ENCODE results near the gene NPIPA1.
"Not testable (repeated sequence)": the region's sequence is repeated elsewhere in the genome, so short reads cannot be mapped to it uniquely, and the experiment has no call there.

DNA sequence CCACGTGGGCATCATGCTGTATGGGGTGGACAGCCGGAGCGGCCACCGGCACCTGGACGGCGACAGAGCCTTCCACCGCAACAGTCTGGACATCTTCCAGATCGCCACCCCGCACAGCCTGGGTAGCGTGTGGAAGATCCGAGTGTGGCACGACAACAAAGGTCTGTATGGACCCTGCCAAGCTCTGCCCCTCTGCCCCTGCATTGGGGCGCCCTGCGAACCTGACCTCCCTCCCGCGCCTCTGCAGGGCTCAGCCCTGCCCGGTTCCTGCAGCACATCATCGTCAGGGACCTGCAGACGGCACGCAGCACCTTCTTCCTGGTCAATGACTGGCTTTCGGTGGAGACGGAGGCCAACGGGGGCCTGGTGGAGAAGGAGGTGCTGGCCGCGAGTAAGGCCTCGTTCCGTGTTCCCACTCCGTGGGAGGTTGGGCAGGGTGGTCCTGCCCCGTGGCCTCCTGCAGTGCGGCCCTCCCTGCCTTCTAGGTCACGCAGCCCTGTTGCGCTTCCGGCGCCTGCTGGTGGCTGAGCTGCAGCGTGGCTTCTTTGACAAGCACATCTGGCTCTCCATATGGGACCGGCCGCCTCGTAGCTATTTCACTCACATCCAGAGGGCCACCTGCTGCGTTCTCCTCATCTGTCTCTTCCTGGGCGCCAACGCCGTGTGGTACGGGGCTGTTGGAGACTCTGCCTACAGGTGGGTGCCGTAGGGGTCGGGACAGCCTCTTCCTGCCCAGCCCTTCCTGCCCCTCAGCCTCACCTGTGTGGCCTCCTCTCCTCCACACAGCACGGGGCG, 4.5 kb upstream of the NPIPA1 start:
- TF ChIP-seq, protein P1, sequence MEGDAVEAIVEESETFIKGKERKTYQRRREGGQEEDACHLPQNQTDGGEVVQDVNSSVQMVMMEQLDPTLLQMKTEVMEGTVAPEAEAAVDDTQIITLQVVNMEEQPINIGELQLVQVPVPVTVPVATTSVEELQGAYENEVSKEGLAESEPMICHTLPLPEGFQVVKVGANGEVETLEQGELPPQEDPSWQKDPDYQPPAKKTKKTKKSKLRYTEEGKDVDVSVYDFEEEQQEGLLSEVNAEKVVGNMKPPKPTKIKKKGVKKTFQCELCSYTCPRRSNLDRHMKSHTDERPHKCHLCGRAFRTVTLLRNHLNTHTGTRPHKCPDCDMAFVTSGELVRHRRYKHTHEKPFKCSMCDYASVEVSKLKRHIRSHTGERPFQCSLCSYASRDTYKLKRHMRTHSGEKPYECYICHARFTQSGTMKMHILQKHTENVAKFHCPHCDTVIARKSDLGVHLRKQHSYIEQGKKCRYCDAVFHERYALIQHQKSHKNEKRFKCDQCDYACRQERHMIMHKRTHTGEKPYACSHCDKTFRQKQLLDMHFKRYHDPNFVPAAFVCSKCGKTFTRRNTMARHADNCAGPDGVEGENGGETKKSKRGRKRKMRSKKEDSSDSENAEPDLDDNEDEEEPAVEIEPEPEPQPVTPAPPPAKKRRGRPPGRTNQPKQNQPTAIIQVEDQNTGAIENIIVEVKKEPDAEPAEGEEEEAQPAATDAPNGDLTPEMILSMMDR (conservative IDR thresholded peaks at IDR 0.05; ENCODE audit: low read length): not testable (repeated sequence)
- TF ChIP-seq EZH2phosphoT487 (IDR thresholded peaks at IDR 0.05; ENCODE audit: borderline replicate concordance, low read depth, low read length): not testable (repeated sequence)
